Measurements from ENCODE around the gene PRMT7. TPM values are rescaled to one million over a fixed set of nuclear protein-coding genes. Genes with fewer than 3 reads are reported as not detected.

The PRMT7 gene
- total RNA-seq, 2 experiments from 2014 or later = 80.4 to 85.1 TPM

DNA sequence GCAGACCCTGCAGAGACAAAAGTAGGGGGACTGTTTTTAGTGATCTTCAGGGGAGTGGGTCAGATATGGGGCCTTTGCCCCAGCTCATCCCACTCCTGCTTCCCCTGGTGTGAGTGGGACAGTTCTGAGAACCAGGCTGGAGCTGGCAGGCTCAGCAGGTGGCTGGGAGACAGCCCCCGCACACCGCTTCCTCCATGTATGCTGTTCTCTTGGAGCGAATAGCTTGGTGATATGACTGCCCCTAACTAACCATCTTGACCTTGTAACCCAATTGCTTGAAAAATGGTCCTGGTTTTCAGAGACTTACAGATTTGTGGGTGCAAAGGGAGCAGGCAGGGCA lies 61.5 kb downstream of the PRMT7 start:
- H3K4me3 ChIP-seq (ENCODE audit: low read depth, low read length, poor library complexity, severe bottlenecking) = no peak overlapping the region
- no peak overlapping the region for H3K4me2 ChIP-seq (ENCODE audit: low read length)
- H3K79me2 ChIP-seq (ENCODE audit: insufficient read depth, low read depth, low read length) = no peaks in the 10 kb centered on the region
- no peak overlapping the region for H2AFZ ChIP-seq (ENCODE audit: low read length)
- no peak for DNase-seq (ENCODE audit: low spot score)
- no peak overlapping the region for H3K27ac ChIP-seq (ENCODE audit: low read depth, low read length, poor library complexity, severe bottlenecking)
- no peaks in the 10 kb centered on the region for H4K20me1 ChIP-seq (ENCODE audit: insufficient read depth, low read length)
- H3K4me1 ChIP-seq (ENCODE audit: insufficient read depth, low read length, poor library complexity, severe bottlenecking) = peaks cover 25% of the 10 kb centered on the region
- H3K9me2 ChIP-seq (ENCODE audit: insufficient read depth, low read length) = no peaks in the 10 kb centered on the region
- H3K36me3 ChIP-seq (ENCODE audit: insufficient read depth, low read length) = no peaks in the 10 kb centered on the region
- CTCF ChIA-PET (ENCODE audit: unreplicated experiment) = no interaction called here
- BruUV-seq (replicated peaks) = no TSS peak
- POLR2A ChIA-PET = no interaction called here
- no peak for TF ChIP-seq EZH2phosphoT487 (IDR thresholded peaks at IDR 0.05; ENCODE audit: borderline replicate concordance, low read depth, low read length)
- TF ChIP-seq, protein P1, sequence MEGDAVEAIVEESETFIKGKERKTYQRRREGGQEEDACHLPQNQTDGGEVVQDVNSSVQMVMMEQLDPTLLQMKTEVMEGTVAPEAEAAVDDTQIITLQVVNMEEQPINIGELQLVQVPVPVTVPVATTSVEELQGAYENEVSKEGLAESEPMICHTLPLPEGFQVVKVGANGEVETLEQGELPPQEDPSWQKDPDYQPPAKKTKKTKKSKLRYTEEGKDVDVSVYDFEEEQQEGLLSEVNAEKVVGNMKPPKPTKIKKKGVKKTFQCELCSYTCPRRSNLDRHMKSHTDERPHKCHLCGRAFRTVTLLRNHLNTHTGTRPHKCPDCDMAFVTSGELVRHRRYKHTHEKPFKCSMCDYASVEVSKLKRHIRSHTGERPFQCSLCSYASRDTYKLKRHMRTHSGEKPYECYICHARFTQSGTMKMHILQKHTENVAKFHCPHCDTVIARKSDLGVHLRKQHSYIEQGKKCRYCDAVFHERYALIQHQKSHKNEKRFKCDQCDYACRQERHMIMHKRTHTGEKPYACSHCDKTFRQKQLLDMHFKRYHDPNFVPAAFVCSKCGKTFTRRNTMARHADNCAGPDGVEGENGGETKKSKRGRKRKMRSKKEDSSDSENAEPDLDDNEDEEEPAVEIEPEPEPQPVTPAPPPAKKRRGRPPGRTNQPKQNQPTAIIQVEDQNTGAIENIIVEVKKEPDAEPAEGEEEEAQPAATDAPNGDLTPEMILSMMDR (conservative IDR thresholded peaks at IDR 0.05; ENCODE audit: low read length) = no peak
- intact Hi-C loops (cut with micrococcal nuclease; ENCODE audit: unreplicated experiment) = no loop called here
- no peaks in the 10 kb centered on the region for H3K9me3 ChIP-seq (ENCODE audit: low read length)

DNA sequence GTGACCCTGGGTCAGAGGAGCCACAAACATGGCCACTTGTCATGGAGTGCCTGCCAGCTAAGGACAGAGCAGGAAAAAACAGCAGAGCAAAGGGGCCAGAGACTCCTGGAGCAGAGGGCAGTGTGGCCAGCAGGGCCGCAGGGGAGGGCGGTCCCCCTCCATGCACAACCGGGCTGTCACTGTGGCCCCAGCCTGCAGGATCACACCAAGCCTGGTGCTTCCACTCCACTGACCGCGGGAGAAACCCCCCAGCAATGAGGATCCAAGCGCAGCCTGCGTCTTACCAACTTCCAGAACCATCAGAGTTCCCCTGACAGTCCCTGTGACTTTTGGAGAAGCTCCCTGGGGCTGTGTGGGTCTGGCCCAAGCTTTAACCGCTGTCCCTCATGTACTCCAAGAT lies 62.0 kb downstream of the PRMT7 start:
- POLR2A ChIA-PET = no interaction called here
- intact Hi-C loops (cut with micrococcal nuclease; ENCODE audit: unreplicated experiment) = no loop called here

DNA sequence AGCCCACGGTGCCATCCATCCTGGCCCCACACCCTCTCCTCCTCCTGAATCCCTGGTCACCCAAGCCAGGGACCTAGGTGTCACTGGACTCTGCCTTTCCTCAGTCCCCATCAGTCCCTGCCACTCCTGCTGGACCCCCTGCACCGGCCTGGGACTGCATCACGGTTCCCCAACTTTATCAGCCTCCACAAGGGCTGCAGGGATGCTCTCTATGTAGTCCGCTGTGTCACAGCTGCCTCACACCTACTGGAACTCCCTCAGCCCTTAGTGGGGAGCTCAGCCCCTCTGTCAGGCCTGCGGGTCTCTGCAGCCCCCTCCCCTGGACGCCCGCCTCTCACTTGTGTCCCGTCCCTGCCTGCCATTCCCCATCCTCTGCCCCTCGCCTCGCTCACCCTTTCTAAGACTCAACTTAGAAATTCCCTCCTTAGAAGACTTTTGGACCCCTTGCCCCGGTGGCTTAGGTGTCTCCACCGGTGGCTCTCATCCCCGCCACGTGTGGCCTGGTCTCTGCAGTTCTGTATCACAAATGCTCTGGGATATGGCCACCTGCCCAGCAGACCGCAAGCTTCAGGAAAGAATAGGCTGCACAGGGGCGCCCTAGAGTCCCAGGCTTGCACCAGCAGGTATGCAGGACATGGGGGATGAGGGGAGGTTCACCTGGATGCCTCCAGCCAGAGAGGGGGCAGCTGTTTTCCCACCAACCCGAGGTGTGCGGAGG lies 62.9 kb downstream of the PRMT7 start:
- Histone ChIP-seq H3K4me1 (ENCODE audit: insufficient read depth, low read length, poor library complexity, severe bottlenecking) (peaks cover 13% of the 10 kb centered on the region), H4K20me1 (ENCODE audit: insufficient read depth, low read length) (no peaks in the 10 kb centered on the region), H3K36me3 (ENCODE audit: insufficient read depth, low read length) (no peaks in the 10 kb centered on the region), H3K4me2 (ENCODE audit: low read length) (no peak overlapping the region), H3K9me2 (ENCODE audit: insufficient read depth, low read length) (no peaks in the 10 kb centered on the region), H3K4me3 (ENCODE audit: low read depth, low read length, poor library complexity, severe bottlenecking) (no peak overlapping the region), H3K79me2 (ENCODE audit: insufficient read depth, low read depth, low read length) (no peaks in the 10 kb centered on the region), H3K9me3 (ENCODE audit: low read length) (no peaks in the 10 kb centered on the region), H3K27ac (ENCODE audit: low read depth, low read length, poor library complexity, severe bottlenecking) (no peak overlapping the region), H2AFZ (ENCODE audit: low read length) (no peak overlapping the region)
- POLR2A ChIA-PET = no interaction called here
- TF ChIP-seq EZH2phosphoT487 (IDR thresholded peaks at IDR 0.05; ENCODE audit: borderline replicate concordance, low read depth, low read length) = no peak
- TF ChIP-seq, protein P1 (conservative IDR thresholded peaks at IDR 0.05; ENCODE audit: low read length) = no peak
- CTCF ChIA-PET (ENCODE audit: unreplicated experiment) = interaction anchor here (0.6 kb wide), 1 partner anchor 46 kb away, joined by 3 read pairs; no protein-coding TSS in a partner anchor
- DNase-seq (ENCODE audit: low spot score) = no peak
- no TSS peak for BruUV-seq (replicated peaks)
- intact Hi-C loops (cut with micrococcal nuclease; ENCODE audit: unreplicated experiment) = no loop called here

More for the DNA sequence above, 62.0 kb downstream of the PRMT7 start:
- Histone ChIP-seq H3K79me2 (ENCODE audit: insufficient read depth, low read depth, low read length) (no peaks in the 10 kb centered on the region), H3K36me3 (ENCODE audit: insufficient read depth, low read length) (no peaks in the 10 kb centered on the region), H3K4me2 (ENCODE audit: low read length) (no peak overlapping the region), H3K9me3 (ENCODE audit: low read length) (no peaks in the 10 kb centered on the region), H2AFZ (ENCODE audit: low read length) (no peak overlapping the region), H3K4me1 (ENCODE audit: insufficient read depth, low read length, poor library complexity, severe bottlenecking) (peaks cover 22% of the 10 kb centered on the region), H4K20me1 (ENCODE audit: insufficient read depth, low read length) (no peaks in the 10 kb centered on the region), H3K27ac (ENCODE audit: low read depth, low read length, poor library complexity, severe bottlenecking) (no peak overlapping the region), H3K9me2 (ENCODE audit: insufficient read depth, low read length) (no peaks in the 10 kb centered on the region), H3K4me3 (ENCODE audit: low read depth, low read length, poor library complexity, severe bottlenecking) (no peak overlapping the region)
- CTCF ChIA-PET (ENCODE audit: unreplicated experiment) = no interaction called here
- TF ChIP-seq EZH2phosphoT487 (IDR thresholded peaks at IDR 0.05; ENCODE audit: borderline replicate concordance, low read depth, low read length) = no peak
- TF ChIP-seq, protein P1 (conservative IDR thresholded peaks at IDR 0.05; ENCODE audit: low read length) = no peak
- no TSS peak for BruUV-seq (replicated peaks)
- no peak for DNase-seq (ENCODE audit: low spot score)

All from OCI-LY7 (cell line).